Measurements from ENCODE around the gene ZNF335. TPM values are rescaled to one million over a fixed set of nuclear protein-coding genes. Genes with fewer than 3 reads are reported as not detected.

ZNF335 gene, protein sequence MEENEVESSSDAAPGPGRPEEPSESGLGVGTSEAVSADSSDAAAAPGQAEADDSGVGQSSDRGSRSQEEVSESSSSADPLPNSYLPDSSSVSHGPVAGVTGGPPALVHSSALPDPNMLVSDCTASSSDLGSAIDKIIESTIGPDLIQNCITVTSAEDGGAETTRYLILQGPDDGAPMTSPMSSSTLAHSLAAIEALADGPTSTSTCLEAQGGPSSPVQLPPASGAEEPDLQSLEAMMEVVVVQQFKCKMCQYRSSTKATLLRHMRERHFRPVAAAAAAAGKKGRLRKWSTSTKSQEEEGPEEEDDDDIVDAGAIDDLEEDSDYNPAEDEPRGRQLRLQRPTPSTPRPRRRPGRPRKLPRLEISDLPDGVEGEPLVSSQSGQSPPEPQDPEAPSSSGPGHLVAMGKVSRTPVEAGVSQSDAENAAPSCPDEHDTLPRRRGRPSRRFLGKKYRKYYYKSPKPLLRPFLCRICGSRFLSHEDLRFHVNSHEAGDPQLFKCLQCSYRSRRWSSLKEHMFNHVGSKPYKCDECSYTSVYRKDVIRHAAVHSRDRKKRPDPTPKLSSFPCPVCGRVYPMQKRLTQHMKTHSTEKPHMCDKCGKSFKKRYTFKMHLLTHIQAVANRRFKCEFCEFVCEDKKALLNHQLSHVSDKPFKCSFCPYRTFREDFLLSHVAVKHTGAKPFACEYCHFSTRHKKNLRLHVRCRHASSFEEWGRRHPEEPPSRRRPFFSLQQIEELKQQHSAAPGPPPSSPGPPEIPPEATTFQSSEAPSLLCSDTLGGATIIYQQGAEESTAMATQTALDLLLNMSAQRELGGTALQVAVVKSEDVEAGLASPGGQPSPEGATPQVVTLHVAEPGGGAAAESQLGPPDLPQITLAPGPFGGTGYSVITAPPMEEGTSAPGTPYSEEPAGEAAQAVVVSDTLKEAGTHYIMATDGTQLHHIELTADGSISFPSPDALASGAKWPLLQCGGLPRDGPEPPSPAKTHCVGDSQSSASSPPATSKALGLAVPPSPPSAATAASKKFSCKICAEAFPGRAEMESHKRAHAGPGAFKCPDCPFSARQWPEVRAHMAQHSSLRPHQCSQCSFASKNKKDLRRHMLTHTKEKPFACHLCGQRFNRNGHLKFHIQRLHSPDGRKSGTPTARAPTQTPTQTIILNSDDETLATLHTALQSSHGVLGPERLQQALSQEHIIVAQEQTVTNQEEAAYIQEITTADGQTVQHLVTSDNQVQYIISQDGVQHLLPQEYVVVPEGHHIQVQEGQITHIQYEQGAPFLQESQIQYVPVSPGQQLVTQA (N-terminal part only)
- 10 to 100 TPM; 17.4 to 41.9 (median 23.0) TPM for total RNA-seq

DNA sequence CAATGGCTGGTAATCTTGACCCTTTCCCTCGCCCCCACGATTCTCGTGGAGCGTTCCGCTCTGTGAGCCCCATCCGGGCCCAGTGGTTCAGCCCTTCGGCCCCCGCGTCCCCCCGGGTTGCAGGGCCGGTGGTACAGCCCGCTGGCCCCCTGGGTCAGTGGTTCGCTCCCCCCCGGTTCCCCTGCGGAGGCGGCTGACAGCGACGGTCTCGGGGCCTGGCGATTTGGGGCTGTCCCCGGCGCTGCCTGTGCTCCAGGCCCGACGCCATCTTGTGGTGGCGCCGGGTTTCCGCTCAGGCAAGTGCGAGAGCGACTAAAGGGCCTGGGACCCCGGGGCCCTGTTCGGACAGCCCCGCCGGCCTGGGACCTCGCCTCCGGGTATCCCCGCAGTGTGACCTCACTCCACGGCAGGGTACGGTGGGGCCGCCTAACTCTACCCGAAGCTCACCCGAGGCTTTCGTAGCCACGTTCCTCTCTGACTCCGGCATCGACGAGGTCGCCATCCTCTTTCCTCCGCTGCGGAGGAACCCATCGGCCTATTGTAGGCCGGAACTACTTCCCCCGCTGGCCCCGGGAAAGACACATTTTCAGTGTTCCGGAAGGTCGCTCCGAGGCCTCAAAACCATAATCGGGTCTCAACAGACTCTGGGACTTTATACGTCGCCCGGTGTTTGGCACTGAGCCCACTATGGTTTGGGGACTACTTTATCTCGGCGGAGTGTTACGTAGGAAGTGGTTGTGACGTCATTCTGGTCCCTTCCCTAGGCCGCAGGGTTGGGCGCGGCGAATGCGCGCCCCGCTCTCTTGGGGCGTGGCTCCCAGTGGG, at the start of gene ZNF335:
TSS of gene ZNF335 (minus strand) at position 529 of the 825 bp plus-strand sequence. CDS start 793 bp downstream, outside the sequence.
- Histone ChIP-seq H3K4me1 (peaks cover 18 to 36% (median 29%) of the 10 kb centered on the region in 4 donors), H3K9me3 (no peaks in the 10 kb centered on the region), H3K36me3 (peaks cover 9 to 28% (median 26%) of the 10 kb centered on the region in 4 donors), H3K27me3 (no peaks in the 10 kb centered on the region), H3K27ac (peak within 1 kb of the TSS; percentile 99 to 100 (median 100)), H3K4me3 (peak within 1 kb of the TSS; percentile 60 to 95 (median 73))
- DNase-seq: peak; percentile 95 to 99
- WGBS, 2 donors: 0% methylated on average over 23 to 62 of the region's 72 CpGs
- peak in 1 of 4 donors; percentile 35 for TF ChIP-seq EP300 (IDR thresholded peaks at IDR 0.05)
- TF ChIP-seq POLR2A (IDR thresholded peaks at IDR 0.05): peak; percentile 49 to 89 (median 75)
- TF ChIP-seq, protein P1, sequence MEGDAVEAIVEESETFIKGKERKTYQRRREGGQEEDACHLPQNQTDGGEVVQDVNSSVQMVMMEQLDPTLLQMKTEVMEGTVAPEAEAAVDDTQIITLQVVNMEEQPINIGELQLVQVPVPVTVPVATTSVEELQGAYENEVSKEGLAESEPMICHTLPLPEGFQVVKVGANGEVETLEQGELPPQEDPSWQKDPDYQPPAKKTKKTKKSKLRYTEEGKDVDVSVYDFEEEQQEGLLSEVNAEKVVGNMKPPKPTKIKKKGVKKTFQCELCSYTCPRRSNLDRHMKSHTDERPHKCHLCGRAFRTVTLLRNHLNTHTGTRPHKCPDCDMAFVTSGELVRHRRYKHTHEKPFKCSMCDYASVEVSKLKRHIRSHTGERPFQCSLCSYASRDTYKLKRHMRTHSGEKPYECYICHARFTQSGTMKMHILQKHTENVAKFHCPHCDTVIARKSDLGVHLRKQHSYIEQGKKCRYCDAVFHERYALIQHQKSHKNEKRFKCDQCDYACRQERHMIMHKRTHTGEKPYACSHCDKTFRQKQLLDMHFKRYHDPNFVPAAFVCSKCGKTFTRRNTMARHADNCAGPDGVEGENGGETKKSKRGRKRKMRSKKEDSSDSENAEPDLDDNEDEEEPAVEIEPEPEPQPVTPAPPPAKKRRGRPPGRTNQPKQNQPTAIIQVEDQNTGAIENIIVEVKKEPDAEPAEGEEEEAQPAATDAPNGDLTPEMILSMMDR (IDR thresholded peaks at IDR 0.05): peak; percentile 18 to 87 (median 74)
- TF ChIP-seq POLR2AphosphoS5 (IDR thresholded peaks at IDR 0.05): peak; percentile 39 to 79
- ATAC-seq (ENCODE audit: low FRiP score in 2 of 2): peak; percentile 95 to 97

DNA sequence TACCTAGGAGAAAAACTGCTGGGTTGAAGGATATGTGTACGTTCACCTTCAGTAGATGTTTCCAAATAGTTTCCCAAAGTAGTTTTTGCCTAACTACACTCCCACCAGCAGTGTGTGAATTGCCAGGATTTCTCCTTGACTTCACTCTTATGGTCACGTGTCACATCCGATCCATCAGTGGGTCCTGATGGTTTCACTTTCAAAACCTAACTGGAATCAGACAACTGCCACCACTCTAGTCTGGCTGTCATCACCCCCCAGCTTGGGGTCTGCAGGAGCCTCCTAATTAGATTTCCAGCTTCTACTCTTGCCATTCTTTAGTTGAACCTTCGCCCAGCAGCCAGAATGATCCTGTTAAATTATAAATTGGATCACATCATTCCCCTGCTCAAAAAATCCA, 48.6 kb upstream of the ZNF335 start:
- ATAC-seq (ENCODE audit: low FRiP score in 2 of 2): no peak
- H3K9me3 ChIP-seq: no peaks in the 10 kb centered on the region
- 50 to 72% methylated on average over 4 of the region's 4 CpGs for WGBS, 2 donors
- H3K27ac ChIP-seq: no peak overlapping the region
- peaks cover 0 to 16% (median 7%) of the 10 kb centered on the region in 4 donors for H3K27me3 ChIP-seq
- H3K36me3 ChIP-seq: no peaks in the 10 kb centered on the region
- peaks cover 15 to 28% (median 21%) of the 10 kb centered on the region in 4 donors for H3K4me1 ChIP-seq
- no peak overlapping the region for H3K4me3 ChIP-seq
- no peak for DNase-seq
- TF ChIP-seq EP300 (IDR thresholded peaks at IDR 0.05): no peak

DNA sequence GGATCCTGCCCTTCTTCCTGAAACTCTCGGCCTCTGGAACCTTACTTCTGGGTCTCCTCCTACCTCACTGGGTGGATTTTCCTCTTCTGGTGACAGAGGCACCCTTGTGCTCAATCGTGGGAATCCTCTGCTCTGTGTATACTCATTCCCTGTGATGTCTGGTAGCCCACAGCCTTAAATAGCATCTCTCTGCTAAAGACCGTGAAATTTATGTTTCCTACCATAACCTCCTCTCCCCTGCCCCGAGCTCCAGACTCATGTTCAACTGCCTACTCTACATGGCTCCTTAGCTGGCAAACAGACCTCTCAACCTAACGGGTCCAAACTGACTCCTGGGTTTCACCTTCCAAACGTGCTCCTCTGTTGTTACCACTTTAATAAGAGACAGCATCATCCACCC, 46.6 kb upstream of the ZNF335 start:
- Histone ChIP-seq H3K4me3 (no peak overlapping the region), H3K4me1 (peaks cover 15 to 38% (median 28%) of the 10 kb centered on the region in 4 donors), H3K9me3 (no peaks in the 10 kb centered on the region), H3K27me3 (peaks cover 0 to 17% (median 9%) of the 10 kb centered on the region in 4 donors), H3K36me3 (no peaks in the 10 kb centered on the region), H3K27ac (no peak overlapping the region)
- ATAC-seq (ENCODE audit: low FRiP score in 2 of 2) (no peak), DNase-seq (no peak)
- 66 to 71% methylated on average over 6 of the region's 6 CpGs for WGBS, 2 donors
- TF ChIP-seq POLR2AphosphoS5 (IDR thresholded peaks at IDR 0.05) (no peak), EP300 (IDR thresholded peaks at IDR 0.05) (no peak), POLR2A (IDR thresholded peaks at IDR 0.05) (no peak)
- TF ChIP-seq, protein P1 (IDR thresholded peaks at IDR 0.05): no peak

DNA sequence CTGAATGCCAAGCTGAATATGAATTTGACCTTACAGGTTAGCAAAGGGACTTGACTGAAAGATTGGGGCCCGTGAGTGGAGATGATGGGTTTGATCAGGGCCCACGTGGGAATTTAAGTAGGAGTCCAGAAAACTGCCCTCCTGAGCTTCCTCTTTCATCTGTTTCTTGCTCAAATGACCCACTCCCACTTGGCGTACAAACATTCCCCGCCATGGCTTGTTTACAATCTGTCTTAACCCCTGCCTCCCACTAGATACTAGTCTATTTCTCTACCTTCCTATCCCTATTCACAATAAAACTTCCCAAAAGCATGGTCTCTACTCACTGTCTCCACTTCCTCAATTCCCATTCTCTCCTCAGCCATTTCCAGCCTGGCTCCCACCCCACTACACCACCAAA, 46.1 kb upstream of the ZNF335 start:
- DNase-seq: no peak
- no peaks in the 10 kb centered on the region for H3K9me3 ChIP-seq
- WGBS, 2 donors: 45 to 69% methylated on average over 4 of the region's 4 CpGs

More for the DNA sequence above, 46.1 kb upstream of the ZNF335 start:
- H3K27me3 ChIP-seq: peaks cover 0 to 21% (median 12%) of the 10 kb centered on the region in 4 donors
- H3K4me1 ChIP-seq: peaks cover 15 to 40% (median 31%) of the 10 kb centered on the region in 4 donors
- no peak overlapping the region for H3K4me3 ChIP-seq
- no peak for ATAC-seq (ENCODE audit: low FRiP score in 2 of 2)
- no peaks in the 10 kb centered on the region for H3K36me3 ChIP-seq
- no peak overlapping the region for H3K27ac ChIP-seq
- TF ChIP-seq, protein P1 (IDR thresholded peaks at IDR 0.05): no peak
- TF ChIP-seq EP300 (IDR thresholded peaks at IDR 0.05): no peak
- no peak for TF ChIP-seq POLR2A (IDR thresholded peaks at IDR 0.05)
- no peak for TF ChIP-seq POLR2AphosphoS5 (IDR thresholded peaks at IDR 0.05)
